ENCODE measurements around the gene RPTOR. TPM values are rescaled to one million over a fixed set of nuclear protein-coding genes. Genes with fewer than 3 reads are reported as not detected.
A peak's percentile ranks its signal among the peaks of the same experiment; 100 is the strongest.
"Not testable (repeated sequence)": the region's sequence is repeated elsewhere in the genome, so short reads cannot be mapped to it uniquely, and the experiment has no call there.

RPTOR gene
- polyA plus RNA-seq, 1 donor from 2014 or later, result 9.9 TPM

DNA sequence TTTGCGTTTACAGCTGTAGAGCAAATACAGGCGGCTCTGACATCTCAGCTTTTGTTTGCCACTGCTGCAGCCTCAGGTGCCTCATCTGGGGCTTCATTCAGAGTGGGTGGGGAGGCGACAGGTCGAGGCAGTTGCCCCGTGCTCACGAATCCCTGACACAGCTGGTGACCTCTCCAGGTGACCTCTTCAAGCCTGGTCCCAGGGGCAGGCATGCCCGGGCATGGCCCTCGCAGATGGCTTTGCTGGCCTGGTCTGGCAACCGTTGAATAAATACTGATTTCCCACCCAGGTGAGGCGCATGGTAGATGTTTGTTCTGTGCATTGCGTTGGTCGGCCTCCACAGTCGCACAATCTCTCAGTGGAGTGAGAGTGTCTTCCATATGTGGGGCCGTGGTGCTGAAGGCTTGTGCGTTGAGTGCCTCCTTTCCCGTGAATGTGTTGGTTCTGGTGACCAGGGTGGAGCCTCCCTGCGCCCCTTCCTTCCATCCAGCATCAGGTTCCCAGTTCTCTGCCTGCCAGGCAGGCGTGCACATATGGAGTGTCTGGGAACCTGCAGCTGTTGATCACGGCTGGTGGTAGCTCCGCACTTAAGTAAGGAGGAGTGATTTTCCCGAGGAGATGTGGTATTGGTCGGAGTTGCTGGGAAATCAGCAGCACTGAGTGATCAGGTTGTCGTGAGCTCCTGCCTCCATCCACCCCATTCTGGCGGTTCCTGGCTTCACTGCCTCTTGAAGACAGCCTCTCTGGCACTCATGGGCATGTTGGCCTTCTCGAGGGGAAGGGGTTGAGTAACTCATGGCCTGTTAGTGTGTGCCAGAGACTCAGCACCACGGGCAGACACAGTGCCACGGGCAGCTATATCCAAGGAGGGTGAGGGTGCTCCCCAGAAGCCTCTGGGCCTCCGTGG is 149.7 kb downstream of the RPTOR start:
- Mint-ChIP-seq H3K4me1 (peaks cover 0 to 9% (median 3%) of the 10 kb centered on the region in 3 donors), H3K27ac (no peak overlapping the region), H3K4me3 (no peak overlapping the region), H3K36me3 (peaks cover 2% of the 10 kb centered on the region), H3K9me3 (no peaks in the 10 kb centered on the region), H3K27me3 (no peaks in the 10 kb centered on the region)

DNA sequence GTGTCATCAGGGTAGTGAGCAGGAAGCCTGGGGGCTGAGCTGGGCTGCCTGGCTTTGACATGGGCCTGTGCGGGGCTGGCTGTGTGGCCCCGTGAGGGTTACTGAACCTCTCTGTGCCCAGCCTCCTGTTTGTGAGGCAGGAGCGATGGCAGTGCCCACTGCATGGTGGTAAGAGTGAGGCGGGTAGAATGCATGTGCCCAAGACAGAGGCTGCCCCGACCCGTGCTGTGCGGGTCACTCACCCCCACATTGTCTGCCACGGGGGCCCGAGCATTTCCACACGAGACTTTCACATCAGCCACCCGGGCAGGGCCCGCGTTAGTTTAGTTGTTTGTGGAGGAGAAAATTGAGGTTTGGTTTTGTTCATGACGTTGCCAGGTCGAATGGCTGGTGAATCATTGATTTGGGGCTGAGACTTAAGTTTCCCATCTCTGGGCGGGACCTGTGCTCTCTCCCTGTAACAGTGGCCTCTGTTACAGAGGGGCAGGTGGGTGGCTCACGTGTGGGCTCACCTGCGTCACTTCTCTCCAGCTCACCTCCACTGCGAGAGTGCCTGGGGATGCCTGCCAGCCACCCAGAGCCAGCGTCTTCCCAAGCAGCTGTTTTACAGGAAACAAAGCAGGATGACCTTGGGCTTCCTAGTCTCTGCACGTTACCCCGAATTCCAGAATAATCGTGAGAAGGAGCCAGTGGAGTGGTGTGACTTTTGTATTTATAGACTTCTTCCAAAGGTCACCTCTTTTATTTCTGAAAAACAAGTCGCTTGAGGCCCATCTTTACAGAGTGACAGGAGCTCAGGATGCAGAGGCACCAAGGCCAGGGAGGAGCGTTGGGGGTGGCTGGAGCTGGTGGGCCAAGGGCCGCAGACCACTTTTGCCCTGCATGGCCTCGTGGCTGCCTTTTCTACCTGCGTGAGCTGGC is 150.6 kb downstream of the RPTOR start:
- H3K9me3 Mint-ChIP-seq, result no peaks in the 10 kb centered on the region

GRCh38 chr17:80695979-80696378 is 151.3 kb downstream of the RPTOR start:
- H3K27me3 Mint-ChIP-seq, result no peaks in the 10 kb centered on the region
- H3K4me1 Mint-ChIP-seq, result peaks cover 6 to 12% (median 6%) of the 10 kb centered on the region in 3 donors
- H3K4me3 Mint-ChIP-seq, result no peak overlapping the region
- H3K27ac Mint-ChIP-seq, result no peak overlapping the region
- H3K9me3 Mint-ChIP-seq, result no peaks in the 10 kb centered on the region
- H3K36me3 Mint-ChIP-seq, result peaks cover 2% of the 10 kb centered on the region

More for the DNA sequence above, 150.6 kb downstream of the RPTOR start:
- H3K36me3 Mint-ChIP-seq, result peaks cover 2% of the 10 kb centered on the region
- H3K4me1 Mint-ChIP-seq, result peaks cover 3 to 12% (median 6%) of the 10 kb centered on the region in 3 donors
- H3K4me3 Mint-ChIP-seq, result no peak overlapping the region
- H3K27ac Mint-ChIP-seq, result peak overlapping the region in 1 of 3 donors; percentile 9
- H3K27me3 Mint-ChIP-seq, result no peaks in the 10 kb centered on the region

- no peaks in the 10 kb centered on the region for H3K9me3 Mint-ChIP-seq
- peaks cover 2% of the 10 kb centered on the region for H3K36me3 Mint-ChIP-seq
- no peaks in the 10 kb centered on the region for H3K27me3 Mint-ChIP-seq
- no peak overlapping the region for H3K4me3 Mint-ChIP-seq
- peaks cover 6 to 9% (median 6%) of the 10 kb centered on the region in 3 donors for H3K4me1 Mint-ChIP-seq
- no peak overlapping the region for H3K27ac Mint-ChIP-seq
Observed at GRCh38 chr17:80696456-80696855, 151.8 kb downstream of the RPTOR start.

- no peaks in the 10 kb centered on the region for H3K27me3 Mint-ChIP-seq
- peaks cover 2% of the 10 kb centered on the region for H3K36me3 Mint-ChIP-seq
- no peak overlapping the region for H3K4me3 Mint-ChIP-seq
- H3K9me3 Mint-ChIP-seq, result no peaks in the 10 kb centered on the region
- peaks cover 4 to 6% (median 6%) of the 10 kb centered on the region in 3 donors for H3K4me1 Mint-ChIP-seq
- H3K27ac Mint-ChIP-seq, result no peak overlapping the region
Observed at GRCh38 chr17:80696964-80697363, 152.3 kb downstream of the RPTOR start.

DNA sequence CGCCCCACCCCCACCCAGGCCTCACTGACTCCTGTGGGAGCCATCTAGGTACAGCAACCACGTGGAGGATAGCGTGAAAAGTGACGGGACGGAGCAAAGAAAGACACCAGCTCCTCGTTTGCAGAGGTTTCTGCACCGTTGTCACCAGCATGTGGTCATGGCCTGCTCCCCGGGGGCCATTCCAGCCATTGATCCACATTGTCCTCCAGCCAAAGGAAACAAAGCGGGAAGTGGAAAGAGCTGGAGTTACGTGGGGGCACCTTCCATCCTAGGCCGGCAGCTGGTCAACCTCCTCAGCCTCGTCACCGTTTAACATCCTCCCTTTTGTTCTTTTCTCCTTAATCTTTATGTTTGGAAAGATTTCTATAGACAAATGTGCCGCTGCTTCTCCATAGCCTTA is 153.7 kb downstream of the RPTOR start:
- Mint-ChIP-seq H3K27ac (no peak overlapping the region), H3K36me3 (peaks cover 2% of the 10 kb centered on the region), H3K9me3 (no peaks in the 10 kb centered on the region), H3K27me3 (no peaks in the 10 kb centered on the region), H3K4me1 (peaks cover 10 to 15% (median 14%) of the 10 kb centered on the region in 3 donors), H3K4me3 (no peak overlapping the region)

- not testable (repeated sequence) for H3K36me3 Mint-ChIP-seq, H3K4me3 Mint-ChIP-seq, H3K9me3 Mint-ChIP-seq, H3K27me3 Mint-ChIP-seq, H3K27ac Mint-ChIP-seq
- peaks cover 16 to 20% (median 17%) of the 10 kb centered on the region in 3 donors for H3K4me1 Mint-ChIP-seq
Observed at GRCh38 chr17:80699205-80699604, 154.6 kb downstream of the RPTOR start.

DNA sequence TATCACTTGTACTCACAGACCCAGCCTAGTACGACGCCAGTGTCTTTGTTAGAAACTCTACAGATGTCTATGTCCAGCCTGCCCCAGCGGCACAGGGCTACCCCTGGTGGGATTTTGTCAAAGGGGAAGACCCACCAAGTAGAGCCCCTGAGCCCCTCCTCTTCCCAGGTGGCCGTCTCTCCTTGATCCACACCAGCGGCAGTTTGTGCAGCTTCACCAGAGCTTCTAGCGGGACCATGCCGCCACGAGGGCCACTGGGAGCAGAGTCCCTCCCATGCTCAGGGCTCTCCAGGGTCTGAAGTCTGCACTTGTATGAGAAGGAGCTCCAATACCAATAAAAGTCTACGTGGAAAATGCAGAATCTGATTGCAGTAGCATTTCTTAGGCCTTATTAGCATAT is 157.1 kb downstream of the RPTOR start:
- H3K4me1 Mint-ChIP-seq, result peaks cover 27 to 29% (median 27%) of the 10 kb centered on the region in 3 donors
- H3K9me3 Mint-ChIP-seq, result no peaks in the 10 kb centered on the region
- no peaks in the 10 kb centered on the region for H3K27me3 Mint-ChIP-seq
- H3K27ac Mint-ChIP-seq, result no peak overlapping the region
- H3K36me3 Mint-ChIP-seq, result no peaks in the 10 kb centered on the region
- no peak overlapping the region for H3K4me3 Mint-ChIP-seq

DNA sequence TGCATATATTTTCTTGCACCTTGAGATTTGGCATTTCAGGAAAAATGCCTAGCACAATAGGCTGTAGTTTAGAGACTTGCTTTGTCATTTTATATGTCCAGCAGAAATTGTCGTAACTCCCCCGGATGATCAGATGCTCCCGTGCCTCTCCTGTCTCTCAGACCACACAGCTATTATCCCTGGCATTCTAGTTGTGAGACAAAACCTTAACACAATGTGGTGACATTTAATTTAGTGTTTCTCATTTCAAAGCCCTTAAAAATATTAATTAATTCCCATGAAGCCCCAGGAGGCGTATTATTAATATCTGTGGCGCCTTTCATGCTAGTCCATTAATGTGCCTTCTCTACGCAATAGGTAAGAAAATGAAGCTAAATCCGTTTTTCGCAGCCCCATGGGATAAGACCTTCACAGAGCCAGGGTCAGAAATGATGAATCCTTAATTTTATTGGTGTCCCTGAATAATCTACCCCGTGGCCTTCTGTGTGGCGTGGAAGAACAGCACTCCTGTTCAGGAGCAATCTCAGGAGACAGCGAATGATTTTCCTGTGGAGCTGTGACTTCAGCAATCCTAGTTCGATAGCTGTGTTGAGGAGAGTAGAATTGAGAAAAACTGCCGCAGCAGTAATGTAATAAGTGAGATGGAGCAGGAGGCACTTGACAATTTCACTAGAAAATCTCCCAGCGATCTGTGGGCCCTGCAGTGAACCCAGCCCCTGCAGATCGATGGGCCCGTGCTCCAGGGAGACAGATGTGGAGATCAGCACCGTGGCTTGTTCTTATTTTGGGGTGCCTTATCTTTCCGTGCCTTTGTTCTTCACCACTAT is 157.9 kb downstream of the RPTOR start:
- Mint-ChIP-seq H3K27me3 (no peaks in the 10 kb centered on the region), H3K27ac (no peak overlapping the region), H3K36me3 (no peaks in the 10 kb centered on the region), H3K4me1 (peaks cover 27 to 29% (median 29%) of the 10 kb centered on the region in 3 donors), H3K4me3 (no peak overlapping the region), H3K9me3 (no peaks in the 10 kb centered on the region)

DNA sequence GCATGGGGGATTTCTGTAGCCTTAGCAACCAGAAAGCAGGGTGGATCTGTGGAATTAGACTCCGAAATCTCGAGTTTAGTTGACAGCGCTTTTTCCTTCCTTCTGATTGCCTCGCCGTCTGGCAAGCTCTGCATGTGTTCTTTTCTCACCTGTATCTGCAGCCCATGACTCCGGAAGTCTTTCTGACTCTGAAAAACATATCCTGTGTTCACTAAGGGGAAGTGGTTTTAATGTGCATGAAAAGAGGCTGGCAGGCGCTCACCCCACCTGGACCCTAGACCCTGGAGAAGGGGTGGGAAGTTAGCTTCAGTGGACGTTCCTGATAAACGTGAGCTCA is 158.5 kb downstream of the RPTOR start:
- Mint-ChIP-seq H3K4me3 (no peak overlapping the region), H3K36me3 (no peaks in the 10 kb centered on the region), H3K9me3 (no peaks in the 10 kb centered on the region), H3K27ac (no peak overlapping the region), H3K4me1 (peaks cover 27 to 29% (median 27%) of the 10 kb centered on the region in 3 donors), H3K27me3 (no peaks in the 10 kb centered on the region)

DNA sequence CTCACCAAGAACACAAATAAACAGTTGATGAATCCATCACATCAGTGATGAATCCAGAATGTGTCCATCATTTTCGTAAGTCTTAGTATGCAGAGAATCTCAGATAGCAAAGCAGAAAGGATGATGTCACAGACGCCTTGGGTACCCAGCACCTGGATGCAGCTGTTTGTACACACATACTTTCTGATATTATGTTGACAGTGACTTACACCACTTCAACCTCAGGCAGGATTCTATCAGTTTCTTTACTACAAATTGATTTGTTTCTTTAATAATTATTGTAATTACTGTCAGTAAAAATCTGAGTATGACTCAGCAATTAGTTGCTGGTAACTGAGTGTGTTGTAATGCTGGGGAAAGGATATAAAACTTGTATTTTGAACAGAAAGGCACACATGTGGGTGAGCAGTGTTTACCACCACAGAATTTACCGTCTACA is 159.8 kb downstream of the RPTOR start:
- Mint-ChIP-seq H3K4me3 (no peak overlapping the region), H3K27ac (no peak overlapping the region), H3K9me3 (no peaks in the 10 kb centered on the region), H3K27me3 (no peaks in the 10 kb centered on the region), H3K36me3 (no peaks in the 10 kb centered on the region), H3K4me1 (peaks cover 27 to 30% (median 29%) of the 10 kb centered on the region in 3 donors)

- peaks cover 25 to 30% (median 30%) of the 10 kb centered on the region in 3 donors for H3K4me1 Mint-ChIP-seq
- H3K9me3 Mint-ChIP-seq, result no peaks in the 10 kb centered on the region
- no peaks in the 10 kb centered on the region for H3K27me3 Mint-ChIP-seq
- H3K4me3 Mint-ChIP-seq, result peak overlapping the region in 1 of 4 donors; percentile 45
- H3K27ac Mint-ChIP-seq, result no peak overlapping the region
- H3K36me3 Mint-ChIP-seq, result peaks cover 2% of the 10 kb centered on the region
Observed at GRCh38 chr17:80704894-80705293, 160.3 kb downstream of the RPTOR start.

- Mint-ChIP-seq H3K4me3 (no peak overlapping the region), H3K27ac (no peak overlapping the region), H3K9me3 (no peaks in the 10 kb centered on the region), H3K36me3 (peaks cover 2% of the 10 kb centered on the region), H3K4me1 (peaks cover 24 to 30% (median 27%) of the 10 kb centered on the region in 3 donors), H3K27me3 (no peaks in the 10 kb centered on the region)
Observed at GRCh38 chr17:80705988-80706387, 161.3 kb downstream of the RPTOR start.

GRCh38 chr17:80706463-80706867 is 161.8 kb downstream of the RPTOR start:
- Mint-ChIP-seq H3K27ac (no peak overlapping the region), H3K27me3 (no peaks in the 10 kb centered on the region), H3K4me1 (peaks cover 27 to 31% (median 27%) of the 10 kb centered on the region in 3 donors), H3K4me3 (no peak overlapping the region), H3K36me3 (peaks cover 4% of the 10 kb centered on the region), H3K9me3 (no peaks in the 10 kb centered on the region)
